NCI-H345 (cell line): Measurements from ENCODE around the gene SYNJ2.

Experiments
- DNase-seq: peaks from one replicate; lab custom pipeline; 2025; lab: John Stamatoyannopoulos, UW

SYNJ2 gene

GRCh38 chr6:158028876-158029275 lies 47.2 kb downstream of the SYNJ2 start:
- no peak for DNase-seq

- DNase-seq = no peak
Measured at GRCh38 chr6:158029668-158030230, 48.1 kb downstream of the SYNJ2 start.

- DNase-seq = no peak
Measured at GRCh38 chr6:158030380-158031300, 49.0 kb downstream of the SYNJ2 start.

- DNase-seq = no peak
Measured at GRCh38 chr6:158031381-158032353, 50.0 kb downstream of the SYNJ2 start.

- DNase-seq = no peak
Measured at GRCh38 chr6:158032354-158032733, 50.7 kb downstream of the SYNJ2 start.

- DNase-seq = no peak
Measured at GRCh38 chr6:158033077-158033750, 51.6 kb downstream of the SYNJ2 start.

DNA sequence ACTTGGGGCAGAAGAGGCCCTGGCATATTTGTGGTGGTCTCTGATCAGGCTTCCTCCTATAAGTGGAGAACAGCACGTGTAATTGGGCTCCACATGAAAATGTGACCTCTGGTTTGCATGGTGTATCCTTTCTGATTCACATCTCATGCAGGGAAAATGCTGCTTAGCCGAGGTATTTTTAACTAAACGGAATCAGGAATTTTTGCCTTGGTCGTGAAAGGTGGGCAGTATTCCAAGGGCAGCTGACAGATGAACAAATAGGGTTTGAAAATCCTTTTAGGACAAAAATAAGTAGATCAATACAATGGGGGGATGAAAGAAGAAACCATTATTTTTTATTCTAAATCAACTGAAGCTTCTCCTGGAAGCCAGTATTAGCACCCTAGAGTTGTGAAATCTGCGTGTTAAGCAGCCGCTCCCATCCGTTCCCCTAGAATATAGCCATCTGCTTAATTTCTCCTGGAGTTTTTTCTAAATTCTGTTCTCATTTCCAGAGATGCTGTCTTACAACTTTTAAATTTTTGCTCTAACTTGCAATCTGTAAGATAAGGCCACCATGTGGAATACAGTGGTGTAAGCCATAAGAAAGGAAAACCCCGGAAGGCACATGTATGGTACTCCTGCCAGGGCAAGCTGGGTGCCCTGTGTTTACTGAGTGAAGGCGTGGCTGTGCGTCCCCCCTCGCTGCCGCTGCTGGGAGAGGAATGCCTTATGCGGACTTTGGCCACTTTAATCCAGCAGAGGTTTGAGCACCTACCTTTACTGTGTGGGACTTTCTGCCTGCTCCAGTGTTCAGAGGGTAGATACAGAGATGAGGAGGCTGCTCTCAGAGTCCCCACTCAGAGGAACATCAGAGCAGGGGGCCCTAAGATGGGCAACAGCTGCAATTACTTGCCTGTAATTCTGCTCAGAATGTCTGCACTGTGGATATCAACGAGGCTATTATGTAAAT lies 52.4 kb downstream of the SYNJ2 start:
- no peak for DNase-seq

DNA sequence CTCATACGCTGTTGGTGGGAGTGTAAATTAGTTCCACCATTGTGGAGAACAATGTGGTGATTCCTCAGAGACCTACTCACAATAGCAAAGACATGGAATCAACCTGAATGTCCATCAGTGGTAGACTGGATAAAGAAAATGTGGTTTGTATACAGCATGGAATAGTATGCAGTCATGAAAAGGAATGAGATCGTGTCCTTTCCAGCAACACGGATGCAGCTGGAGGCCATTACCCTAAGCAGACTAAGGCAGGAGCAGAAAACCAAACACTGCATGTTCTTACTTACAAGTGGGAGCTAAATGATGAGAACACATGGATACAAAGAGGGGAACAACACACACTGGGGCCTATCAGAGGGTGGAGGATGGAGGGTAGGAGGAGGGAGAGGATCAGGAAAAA lies 54.6 kb downstream of the SYNJ2 start:
- no peak for DNase-seq

DNA sequence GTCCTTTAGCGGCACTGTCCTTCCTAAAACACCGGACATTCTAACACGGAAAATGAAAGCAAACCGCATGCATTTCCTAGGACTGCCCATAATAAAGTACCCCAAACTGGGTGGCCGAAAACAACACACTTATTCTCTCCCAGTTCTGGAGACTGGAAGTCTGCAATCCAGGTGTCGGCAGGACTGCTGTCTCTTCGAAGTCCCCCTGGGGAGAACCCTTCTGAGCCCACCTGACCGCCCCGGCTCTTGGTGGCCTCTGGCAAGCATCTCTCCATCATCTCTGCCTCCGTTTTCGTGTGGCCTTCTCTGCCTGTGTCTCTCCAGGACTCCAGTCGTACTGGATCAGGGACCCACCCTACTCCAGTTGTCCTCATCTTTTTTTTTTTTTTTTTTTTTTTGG lies 55.4 kb downstream of the SYNJ2 start:
- no peak for DNase-seq

DNA sequence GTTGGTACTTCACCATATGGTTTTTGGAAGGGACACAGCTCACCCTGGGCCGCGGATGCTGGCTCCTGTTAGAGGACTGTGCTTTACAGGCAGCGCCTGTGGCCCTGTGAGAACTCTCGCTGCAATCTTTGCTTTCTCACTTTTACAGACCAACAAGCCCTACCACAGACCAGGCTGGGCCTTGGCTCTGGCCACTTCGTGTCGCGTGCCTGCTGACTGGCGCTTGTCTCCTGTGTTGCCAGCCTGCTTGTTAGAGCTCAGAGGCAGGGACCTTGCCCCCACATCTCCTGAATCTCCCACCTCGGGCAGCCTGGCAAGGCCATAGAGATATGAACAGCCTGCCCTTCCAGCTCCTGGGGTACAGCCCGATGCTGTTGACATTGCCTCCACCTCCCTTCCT lies 56.1 kb downstream of the SYNJ2 start:
- DNase-seq = no peak

GRCh38 chr6:158038291-158039177 lies 56.9 kb downstream of the SYNJ2 start:
- DNase-seq = no peak

GRCh38 chr6:158039178-158039557 lies 57.5 kb downstream of the SYNJ2 start:
- DNase-seq = no peak

DNA sequence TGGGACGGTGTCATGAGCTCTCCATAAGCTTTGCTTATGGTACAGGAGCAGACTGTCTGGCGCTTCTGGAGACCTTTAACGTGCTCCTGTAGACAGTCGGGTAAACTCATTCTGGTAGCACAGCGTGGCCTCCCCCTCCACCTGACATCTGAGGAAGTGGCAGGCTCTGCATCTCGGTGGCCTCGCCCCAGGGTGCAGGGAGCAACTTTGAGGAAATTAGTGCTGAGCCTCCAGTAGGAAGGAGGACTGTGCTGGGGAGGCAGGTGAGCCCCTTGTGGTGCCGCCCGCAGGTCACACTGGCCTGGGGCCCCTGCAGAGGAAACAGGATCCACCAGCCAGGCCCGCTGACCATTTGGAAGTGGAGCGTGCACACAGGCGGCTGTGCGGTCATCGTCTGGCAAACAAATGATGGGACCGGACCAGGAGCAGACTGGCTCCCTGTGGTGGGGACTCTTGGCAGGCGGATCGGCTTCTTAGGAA lies 57.9 kb downstream of the SYNJ2 start:
- DNase-seq = no peak

- no peak for DNase-seq
Measured at GRCh38 chr6:158040051-158040803, 58.6 kb downstream of the SYNJ2 start.

DNA sequence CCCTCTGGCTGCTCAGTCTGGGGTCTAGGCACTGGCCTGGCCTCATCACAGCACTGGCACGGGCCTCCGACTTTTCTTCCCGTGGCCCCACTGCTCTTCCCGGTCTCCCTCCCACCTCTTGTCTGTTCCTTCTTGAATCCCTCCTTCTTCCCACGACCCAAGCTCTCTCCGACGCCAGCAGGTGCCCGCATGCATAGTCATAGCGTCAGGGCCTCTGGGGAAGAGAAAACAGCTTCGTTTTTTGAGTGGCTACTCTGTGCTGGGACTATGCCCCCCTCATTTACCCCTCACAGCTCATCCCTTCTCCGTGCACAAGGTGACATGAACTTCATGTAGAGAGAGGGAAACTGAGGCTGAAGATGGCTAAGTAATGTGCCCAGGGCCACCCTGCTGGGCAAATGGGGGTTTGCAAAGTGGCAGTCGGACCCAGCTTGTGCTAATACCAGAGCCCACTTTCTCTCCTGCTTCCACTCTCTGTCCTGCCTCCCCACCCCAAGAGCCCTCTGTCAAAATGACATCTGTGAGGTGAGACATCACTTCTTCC lies 59.2 kb downstream of the SYNJ2 start:
- DNase-seq = no peak

DNA sequence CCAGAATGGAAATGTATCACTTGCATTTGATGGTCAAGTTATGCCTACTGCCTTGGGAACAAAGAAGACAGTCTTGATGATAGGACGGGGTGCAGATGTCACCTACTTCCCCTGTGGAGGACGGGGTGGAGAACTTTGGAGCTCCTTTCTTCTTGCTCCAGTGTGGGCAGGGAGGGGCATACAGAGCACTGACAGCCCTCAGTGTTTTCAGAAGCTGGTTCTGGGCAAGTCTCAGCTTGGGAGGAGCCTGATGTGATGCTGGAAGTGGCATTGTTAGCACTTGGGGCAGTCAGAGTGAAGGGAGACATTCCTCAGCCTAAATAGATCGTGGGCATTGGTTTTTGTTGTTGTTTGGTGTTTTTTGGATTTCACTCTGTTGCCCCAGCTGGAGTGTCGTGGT lies 59.7 kb downstream of the SYNJ2 start:
- no peak for DNase-seq

- DNase-seq = no peak
Measured at GRCh38 chr6:158041788-158042187, 60.1 kb downstream of the SYNJ2 start.

- DNase-seq = no peak
Measured at GRCh38 chr6:158042245-158042798, 60.7 kb downstream of the SYNJ2 start.
